ENCODE data around the gene GPC1.

GRCh38 chr2:240436683-240437550 is 1.5 kb downstream of the GPC1 start:
- TF ChIP-seq, protein P1, sequence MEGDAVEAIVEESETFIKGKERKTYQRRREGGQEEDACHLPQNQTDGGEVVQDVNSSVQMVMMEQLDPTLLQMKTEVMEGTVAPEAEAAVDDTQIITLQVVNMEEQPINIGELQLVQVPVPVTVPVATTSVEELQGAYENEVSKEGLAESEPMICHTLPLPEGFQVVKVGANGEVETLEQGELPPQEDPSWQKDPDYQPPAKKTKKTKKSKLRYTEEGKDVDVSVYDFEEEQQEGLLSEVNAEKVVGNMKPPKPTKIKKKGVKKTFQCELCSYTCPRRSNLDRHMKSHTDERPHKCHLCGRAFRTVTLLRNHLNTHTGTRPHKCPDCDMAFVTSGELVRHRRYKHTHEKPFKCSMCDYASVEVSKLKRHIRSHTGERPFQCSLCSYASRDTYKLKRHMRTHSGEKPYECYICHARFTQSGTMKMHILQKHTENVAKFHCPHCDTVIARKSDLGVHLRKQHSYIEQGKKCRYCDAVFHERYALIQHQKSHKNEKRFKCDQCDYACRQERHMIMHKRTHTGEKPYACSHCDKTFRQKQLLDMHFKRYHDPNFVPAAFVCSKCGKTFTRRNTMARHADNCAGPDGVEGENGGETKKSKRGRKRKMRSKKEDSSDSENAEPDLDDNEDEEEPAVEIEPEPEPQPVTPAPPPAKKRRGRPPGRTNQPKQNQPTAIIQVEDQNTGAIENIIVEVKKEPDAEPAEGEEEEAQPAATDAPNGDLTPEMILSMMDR (IDR thresholded peaks at IDR 0.05): no peak
- TF ChIP-seq EZH2 (IDR thresholded peaks at IDR 0.05; ENCODE audit: borderline replicate concordance, insufficient read depth, low read depth, low read length, poor library complexity, severe bottlenecking): no peak
